GM10266 (cell line): Measurements from ENCODE around the gene ASTN2.

Source experiments
- DNase-seq: peaks from one replicate; pipeline ENCODE4 v3.0.0; 2012; ENCODE audit errors: extremely low spot score
- CTCF ChIP-seq: IDR thresholded peaks from 2 replicates; pipeline ENCODE4 v1.5.1; 2012; ENCODE audit warnings: mild to moderate bottlenecking, low read depth; ENCODE audit not compliant: control insufficient read depth, insufficient read depth; ENCODE audit errors: missing control alignments

Gene ASTN2

GRCh38 chr9:116616304-116616914, 798.4 kb downstream of the ASTN2 start:
- TF ChIP-seq CTCF: no peak
- no peak for DNase-seq

GRCh38 chr9:116608064-116608463, 806.8 kb downstream of the ASTN2 start:
- DNase-seq: no peak

GRCh38 chr9:116605904-116606341, 808.9 kb downstream of the ASTN2 start:
- no peak for DNase-seq
- no peak for TF ChIP-seq CTCF

More at GRCh38 chr9:116608064-116608463, 806.8 kb downstream of the ASTN2 start:
- no peak for TF ChIP-seq CTCF

- TF ChIP-seq CTCF: no peak
- no peak for DNase-seq
Observed at GRCh38 chr9:116605060-116605459, 809.8 kb downstream of the ASTN2 start.

GRCh38 chr9:116604251-116604650, 810.6 kb downstream of the ASTN2 start:
- no peak for DNase-seq
- TF ChIP-seq CTCF: no peak

GRCh38 chr9:116599342-116599884, 815.4 kb downstream of the ASTN2 start:
- TF ChIP-seq CTCF: no peak
- no peak for DNase-seq

- no peak for TF ChIP-seq CTCF
Observed at GRCh38 chr9:116596646-116597045, 818.2 kb downstream of the ASTN2 start.

More at GRCh38 chr9:116596646-116597045, 818.2 kb downstream of the ASTN2 start:
- DNase-seq: no peak
